ENCODE results near the gene SDK1.

SDK1 gene

DNA sequence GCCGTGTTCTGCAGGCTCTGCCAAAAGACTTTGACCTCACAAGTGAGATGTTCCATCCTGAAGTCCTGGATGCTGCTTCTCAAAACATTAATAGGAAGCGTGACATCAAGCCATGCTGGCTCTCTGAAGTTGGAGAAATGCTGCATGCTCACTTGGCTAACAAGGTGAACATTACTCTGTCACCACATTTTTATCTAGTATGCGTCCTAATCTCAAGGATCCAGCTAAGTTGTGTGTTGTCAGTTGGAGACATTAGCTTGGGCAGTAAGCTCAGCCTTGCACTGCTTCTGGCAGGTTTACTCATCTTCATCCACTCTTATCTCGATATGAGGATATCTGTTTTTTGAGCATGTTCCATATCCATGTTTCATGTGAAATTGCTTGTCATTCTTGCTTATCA, 165.2 kb downstream of the SDK1 start:
- no peak for DNase-seq

DNA sequence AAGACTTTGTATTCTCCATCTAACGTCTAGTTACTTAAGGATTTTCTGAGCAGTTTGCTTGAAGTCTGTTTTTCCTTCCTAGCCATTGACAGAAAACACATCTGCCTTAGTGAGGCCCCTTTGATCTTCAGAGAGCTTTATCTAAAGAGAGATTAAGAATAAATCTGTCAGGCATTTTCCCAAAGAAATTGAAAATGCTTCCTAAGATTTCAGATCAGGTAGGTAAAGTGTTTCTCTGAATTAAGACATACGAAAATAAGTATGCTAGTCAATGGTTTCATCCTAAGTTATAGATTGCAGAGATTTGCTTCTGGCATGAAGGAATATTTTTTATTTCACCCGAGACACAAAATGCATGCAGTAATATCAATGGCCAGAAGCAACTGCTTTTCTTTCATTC, 168.6 kb downstream of the SDK1 start:
- DNase-seq = no peak

DNA sequence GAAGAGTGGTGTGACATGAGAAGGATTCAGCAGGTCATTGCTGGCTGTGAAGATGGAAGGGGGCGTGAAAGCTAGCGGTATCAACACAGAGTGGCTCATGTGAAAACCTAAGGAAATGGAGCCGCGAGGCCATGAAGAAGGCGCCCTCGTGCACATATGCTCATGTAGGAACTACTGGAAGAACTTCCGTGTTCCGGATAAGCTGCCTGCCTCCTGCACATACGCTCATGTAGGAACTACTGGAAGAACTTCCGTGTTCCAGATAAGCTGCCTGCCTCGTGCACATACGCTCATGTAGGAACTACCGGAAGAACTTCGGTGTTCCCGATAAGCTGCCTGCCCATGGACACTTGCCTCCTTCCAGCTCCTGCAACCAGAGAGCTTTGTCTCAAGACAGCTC, 179.1 kb downstream of the SDK1 start:
- no peak for DNase-seq

DNA sequence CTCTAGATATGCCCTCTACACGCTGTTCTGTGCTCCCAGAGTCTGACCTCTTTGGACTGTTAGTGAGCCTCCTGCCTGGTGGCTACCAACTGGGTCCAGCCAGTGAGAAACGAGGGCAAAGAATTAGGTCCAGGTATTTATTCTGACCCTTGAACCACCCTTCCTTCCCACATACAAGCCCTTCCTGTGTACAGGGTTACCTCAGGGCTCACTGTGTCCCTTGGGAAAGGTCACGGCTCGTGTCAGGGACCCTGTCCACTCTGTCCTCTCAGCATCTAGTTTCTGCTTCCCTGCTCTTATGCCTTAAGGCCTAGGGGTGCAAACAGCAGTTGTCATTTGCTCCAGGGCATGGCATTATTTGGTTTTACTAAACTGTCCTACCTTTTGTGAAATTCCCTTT, 180.4 kb downstream of the SDK1 start:
- no peak for DNase-seq

DNA sequence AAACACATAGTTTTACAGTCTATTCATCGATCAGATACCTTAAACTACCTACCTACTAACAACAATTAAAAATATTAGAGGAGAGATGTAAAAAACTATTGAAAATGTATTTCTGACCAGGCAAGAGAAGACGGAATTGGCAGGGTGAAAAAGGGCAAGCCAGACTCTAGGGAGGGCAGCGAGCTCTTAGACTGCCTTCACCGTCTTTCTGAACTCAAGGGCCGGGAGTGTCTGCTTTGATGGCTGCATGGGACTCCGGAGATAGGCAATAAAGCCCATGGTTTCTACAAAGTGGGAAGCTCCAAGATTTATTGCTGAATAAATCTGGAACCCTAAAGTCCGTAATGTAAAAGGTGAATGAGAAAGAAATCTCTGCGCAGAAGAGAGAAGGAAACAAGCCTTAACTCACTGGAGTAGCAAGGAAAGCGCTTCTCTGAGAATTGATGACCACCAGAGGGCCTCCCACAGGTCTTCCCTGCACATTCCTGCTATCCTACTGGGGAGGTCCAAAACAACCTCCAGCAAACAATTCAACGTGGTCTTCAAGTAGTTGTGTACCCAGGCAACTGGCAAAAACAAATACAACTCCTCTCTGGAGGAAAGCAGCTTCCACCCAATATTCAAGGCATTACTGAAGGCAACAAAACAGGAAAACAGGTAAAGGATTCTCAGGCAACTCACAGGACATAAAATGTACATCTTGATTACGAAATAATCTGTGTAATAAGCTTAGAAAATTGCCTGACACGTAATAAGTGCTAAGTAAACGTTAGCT, 181.3 kb downstream of the SDK1 start:
- DNase-seq = peak; percentile 67

DNA sequence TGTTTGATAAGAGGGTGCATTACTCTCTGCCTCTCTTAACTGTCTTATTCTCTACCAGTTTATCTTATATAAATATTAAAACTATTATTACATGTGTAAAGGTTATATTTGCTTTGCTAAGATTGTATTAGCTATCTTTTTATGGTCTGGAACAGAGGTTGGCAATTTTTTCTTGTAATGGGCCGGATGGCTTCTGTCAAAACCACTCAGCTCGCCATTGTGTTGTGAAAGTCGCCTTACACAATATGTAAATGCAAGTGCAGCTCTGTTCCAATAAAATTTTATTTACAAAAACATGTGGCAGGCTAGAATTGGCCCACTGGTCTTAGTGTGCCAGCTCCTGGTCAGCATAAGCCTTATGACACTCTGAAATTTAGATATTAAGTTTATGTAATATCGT, 185.8 kb downstream of the SDK1 start:
- no peak for DNase-seq

DNA sequence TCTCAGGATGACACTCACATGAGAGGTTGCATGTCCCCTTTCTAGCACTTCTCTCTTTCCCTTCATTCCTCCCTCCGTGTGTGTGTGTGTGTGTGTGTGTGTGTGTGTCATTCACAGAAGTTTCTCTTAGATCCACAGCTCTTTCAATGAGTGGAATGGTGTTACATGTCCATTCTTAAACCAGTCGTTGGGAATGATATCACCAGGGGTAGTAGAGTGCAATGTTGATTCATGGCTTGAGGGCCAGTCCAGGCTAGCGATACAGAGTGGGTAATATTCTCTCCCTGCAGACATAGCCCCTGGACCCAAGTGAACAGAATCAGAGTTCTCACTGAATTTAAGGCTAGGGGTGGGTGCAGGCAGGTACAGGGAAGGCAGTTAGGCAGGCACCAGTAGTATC, 187.8 kb downstream of the SDK1 start:
- no peak for DNase-seq

DNA sequence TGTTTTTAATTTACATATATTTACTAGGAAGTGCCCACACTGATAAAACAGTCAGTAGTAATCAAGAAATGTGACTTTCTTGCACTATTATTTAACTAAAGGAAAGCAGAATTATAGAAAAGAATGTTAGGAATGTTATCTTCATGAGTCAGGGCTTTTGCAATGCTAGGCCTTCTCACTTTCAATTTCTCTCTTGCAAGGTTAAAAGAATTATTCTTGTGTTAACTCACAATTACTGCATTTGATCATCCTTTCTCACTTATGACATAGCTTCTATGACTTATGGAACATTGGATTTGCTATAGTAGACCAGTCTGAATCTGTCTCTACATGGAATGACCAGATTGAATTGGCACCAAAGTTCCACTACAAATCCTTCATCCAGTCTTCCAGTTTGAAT, 192.4 kb downstream of the SDK1 start:
- DNase-seq = no peak

DNA sequence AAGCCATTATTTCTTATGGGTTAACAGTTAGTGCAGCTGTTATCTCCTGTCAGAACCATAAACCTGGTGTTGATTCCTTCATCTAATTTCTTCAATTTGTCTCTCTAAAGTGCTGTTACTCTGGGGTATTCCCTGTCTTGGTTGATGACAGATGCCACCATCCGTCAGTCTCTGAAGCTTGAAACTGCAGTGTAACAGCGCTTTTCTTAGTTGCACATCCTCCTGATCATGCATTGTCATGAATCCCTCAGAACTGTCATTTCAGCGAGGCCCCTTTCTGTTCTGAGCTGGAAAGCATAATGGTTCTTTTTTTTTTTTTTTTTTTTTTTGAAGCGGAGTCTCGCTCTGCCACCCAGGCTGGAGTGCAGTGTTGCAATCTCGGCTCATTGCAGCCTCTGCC, 193.9 kb downstream of the SDK1 start:
- DNase-seq = peak; percentile 18

DNA sequence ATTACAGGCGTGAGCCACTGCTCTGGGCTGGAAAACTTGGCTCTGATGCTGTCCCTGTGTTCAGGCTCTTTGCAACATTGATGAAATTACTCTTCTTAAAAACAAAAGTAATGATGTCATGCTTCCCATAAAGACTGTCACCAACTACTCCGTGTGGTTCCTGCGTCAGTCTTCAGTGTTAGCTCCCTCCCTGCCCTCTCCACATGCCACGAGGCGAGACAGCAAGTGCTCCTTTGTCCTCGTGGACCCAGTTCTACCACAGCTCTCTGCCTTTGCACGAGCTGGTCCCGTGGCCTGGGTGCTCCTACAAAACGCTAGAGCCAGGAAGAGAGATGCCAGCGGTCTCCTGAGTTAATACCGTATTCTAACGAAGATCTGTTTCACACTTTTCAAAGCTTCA, 194.5 kb downstream of the SDK1 start:
- DNase-seq = peak; percentile 23

DNA sequence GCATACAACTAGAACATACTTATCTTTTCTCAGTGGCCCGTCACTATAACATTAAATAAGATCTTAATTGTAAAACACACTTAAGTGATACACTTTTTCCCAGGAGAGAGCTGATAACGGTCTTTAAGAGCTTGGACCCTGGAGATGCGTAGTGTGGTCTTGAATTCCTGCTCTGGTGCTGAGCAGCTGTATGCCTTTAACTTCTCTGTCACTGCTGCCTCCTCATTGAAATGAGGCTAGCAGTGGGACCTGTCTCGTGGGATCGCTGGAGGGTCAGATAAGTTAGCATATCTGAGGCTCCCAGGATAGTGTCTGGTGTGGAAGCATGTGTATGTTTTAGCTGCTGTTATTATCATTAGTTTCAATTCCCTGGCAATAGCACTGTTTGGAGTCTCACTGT, 194.9 kb downstream of the SDK1 start:
- DNase-seq = peak; percentile 14

DNA sequence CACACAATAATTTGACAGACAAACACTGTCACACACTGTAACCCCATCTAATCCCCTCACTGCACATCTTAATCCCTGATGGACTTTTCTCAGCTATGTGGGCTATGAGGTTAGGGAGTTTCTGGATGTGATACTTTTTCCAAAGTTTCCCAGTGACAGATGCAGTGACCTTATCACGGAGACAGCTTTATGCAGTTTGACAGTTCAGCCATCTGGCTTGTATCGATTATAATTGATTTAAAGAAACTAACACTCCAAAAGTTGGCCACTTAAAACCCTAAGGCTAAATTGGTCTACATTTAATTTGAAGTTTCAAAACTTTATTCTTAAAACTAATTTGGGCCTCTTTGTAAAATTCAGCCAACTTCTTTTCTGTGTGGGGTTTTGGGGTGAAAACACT, 196.7 kb downstream of the SDK1 start:
- peak; percentile 34 for DNase-seq

DNA sequence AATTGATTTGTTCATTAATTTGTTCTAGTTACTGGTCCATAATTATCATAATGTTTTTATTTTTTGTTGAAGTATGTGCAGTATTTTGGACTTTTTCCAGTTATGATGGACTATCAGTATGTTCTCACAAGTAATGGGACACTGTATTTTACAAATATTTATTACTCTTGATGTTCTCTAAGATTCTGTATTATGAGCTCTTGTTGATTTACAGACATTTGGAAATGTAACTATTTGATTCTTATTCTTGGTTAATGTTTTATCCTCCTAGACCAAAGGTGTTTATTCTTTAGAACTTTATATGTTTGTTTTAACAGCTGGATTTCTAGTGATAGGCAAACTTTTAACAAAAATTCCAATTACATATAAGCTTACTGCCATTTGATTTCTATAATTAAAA, 200.6 kb downstream of the SDK1 start:
- DNase-seq = no peak

DNA sequence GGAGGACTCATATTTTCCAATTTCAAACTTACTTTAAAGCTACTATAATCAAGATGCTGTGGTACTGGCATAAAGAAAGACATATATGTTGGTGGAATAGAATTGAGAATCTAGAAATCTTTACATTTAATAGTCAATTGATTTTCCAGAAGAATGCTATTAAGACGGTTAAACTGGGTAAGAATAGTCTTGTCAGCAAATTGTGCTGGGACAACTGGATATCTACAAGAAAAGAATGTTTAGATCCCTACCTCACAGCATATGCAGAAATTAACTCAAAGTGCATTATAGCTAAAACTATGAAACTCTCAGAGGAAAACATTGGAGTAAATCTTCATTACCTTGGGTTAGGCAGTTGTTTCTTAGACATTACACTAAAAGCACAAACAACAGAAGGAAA, 203.3 kb downstream of the SDK1 start:
- DNase-seq = no peak

DNA sequence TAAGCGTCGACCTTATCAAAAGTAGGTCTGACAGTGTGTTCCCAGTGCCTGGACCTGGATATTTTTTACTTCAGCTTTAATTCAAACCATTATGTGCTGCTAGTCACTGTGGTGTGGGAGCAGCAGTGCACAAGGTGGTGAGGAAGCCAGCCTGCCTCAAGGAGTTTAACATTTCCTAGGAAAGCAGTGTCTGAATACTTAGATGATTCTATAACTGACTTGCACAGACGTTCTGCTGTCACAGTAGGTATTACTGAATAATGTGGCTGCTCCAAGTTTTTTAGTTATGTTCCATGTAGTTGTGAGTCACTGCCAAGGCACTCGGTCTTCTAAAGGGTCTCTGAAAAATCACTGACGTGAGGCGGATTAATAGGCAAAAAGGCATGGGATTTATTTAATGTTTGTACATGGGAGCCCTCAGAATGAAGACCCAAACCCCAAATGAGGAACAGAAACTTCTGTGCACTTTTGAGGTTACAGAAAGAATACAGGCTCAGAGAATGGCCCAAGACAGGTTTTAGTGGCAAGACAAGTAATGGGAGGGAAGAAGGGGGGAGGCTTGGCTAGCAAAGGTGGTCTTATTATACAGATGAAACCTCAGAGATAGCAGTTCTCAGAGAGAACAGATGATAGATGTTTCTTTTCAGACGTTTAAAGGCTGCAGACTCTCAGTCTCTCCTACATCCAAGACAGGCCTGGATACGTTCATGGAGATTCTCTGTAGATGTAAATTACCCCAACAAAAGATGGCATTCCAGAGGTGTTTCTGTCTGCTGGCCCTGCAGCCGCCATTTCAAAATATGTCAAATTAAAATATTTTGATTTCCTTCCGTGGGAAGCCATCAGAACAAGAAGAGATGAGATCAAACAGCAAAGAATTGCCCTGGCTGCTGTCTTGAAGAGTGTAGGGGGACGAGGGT, 209.3 kb downstream of the SDK1 start:
- DNase-seq = no peak

DNA sequence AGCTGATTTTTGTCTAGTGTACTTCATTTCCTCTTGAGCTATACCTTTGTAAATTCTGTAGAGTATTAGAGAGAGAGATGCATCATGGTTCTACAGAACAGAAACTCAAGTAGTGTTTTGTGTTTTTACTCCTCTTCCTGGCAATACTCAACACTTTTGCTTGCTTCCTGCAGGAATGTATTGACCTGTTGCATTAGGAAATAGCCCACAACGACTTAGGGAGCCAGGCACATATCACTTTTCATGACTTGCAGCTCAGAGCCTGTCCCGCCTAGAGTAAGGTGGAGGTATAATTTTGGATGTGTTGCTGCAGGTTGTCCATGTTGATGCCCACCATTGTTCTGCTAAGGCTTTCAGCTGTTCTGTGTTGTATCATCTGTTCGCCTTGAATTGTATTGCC, 216.3 kb downstream of the SDK1 start:
- no peak for DNase-seq

DNA sequence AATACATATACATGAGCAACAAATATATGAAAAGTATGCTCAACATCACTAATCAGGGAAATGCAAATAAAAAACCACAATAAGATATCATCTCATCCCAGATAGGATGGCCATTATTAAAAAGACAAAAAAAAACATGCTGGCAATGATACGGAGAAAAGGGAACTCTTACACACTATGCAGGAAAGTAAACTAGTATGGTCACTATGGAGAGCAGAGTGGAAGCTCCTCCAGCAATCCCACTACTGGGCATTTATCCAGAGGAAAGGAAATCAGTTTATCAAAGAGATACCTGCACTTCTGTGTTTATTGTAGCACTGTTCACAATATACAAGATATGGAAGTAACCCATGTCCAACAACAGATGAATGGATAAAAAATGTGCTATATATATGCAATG, 217.5 kb downstream of the SDK1 start:
- DNase-seq = no peak

DNA sequence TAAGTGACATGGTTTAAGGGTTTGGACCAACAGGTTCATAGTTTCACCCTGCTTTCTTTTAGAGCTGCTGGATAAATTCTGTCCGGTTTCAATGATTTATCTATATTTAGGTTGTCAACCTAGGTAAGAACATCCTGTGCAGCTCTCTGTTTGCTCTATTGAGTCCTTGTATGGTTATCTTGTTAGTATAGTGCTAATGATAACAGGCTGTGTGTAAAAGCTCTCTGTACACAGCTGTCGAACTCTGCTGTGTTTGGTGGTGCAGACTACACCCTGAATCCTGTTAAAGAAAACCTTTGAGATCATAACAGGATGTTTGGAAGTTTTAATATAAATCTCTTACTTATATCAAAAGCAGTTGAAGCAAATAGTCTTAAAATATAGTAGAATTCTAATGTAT, 219.2 kb downstream of the SDK1 start:
- no peak for DNase-seq

DNA sequence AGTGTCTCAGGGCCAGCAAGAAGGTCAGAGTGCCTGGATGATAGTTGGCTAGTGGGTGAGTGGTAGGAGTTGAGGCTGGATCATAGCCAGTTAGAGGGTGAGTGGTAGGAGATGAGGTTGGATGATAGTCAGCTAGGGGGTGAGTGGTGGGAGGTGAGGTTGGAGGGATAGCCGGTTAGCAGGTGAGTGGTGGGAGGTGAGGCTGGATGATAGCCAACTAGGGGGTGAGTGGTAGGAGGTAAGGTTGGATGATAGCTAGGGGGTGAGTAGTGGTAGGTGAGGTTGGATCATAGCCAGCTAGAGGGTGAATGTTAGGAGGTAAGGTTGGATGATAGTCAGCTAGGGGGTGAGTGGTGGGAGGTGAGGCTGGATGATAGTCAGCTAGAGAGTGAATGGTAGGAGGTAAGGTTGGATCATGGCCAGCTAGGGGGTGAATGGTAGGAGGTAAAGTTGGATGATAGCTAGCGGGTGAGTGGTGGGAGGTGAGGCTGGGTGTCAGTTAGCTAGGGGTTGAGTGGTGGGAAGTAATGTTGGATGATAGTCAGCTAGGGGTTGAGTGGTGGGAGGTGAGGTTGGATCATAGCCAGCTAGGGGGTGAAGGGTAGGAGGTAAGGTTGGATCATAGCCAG, 226.6 kb downstream of the SDK1 start:
- no peak for DNase-seq

DNA sequence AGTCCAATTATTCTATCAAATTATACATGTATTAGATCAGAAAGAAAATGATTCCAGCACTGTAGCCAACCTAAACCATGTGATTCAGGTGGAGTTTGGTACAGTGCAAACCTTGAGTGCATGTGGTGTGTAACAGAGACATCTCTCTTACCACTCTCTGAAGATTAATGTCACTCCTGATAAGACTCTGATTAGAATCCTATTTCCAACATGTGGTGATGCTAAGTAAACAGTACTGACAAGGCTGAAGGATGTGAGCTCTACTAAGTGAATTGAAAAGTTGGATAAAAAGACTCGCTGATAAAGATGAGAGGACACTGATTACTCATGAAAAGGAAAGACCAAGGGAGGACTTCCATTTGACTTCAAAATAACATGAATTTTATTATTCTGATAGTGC, 232.0 kb downstream of the SDK1 start:
- no peak for DNase-seq

DNA sequence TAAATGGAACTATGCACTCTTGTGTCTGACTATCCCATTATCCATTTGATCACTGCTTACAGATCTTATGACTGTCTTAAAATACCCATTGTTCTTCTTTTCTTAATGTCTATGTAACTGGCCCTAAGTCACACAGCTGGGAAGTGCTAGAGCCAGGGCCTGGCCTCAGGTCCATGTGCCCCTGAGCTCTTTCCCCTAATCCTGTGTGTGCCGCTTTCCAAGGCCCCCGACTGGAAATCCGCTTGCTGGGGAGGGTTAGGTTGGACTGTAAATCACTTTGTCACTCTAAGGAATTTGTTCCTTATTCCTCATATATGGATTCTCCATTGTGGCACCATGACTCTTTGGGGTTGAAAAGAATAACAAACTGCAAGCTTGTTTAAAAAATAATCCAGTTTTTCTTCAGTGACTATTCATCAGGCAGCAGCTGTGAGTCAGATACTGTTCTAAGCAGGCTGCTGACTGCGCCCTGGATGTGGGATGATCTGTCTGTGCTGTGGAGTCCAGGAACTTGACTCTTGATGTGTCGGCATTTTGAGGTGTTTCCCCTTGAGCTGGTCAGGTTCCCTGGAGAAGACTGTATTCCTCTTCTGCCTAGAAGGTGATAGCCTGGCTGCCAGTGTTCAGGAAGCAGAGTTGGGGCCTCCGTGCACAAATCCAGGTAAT, 236.3 kb downstream of the SDK1 start:
- no peak for DNase-seq

DNA sequence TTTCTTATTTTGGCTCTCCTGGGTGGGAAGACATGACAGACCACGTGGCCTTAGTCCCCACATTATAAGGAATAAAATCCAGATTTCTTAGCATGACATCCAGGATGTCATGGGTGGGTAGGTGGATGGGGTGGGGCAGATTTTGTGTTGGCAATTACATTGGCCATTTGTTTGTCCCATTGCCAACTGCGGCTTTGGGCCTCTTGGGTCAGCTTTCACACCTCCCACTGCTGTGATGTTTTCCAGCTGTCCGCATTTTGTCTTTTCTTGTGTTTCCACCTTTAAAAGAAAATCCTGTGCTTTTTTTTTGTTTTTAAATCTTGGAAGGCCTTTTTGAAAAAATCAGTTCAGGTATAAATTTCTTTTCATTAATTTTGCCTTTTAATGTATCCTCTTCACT, 237.0 kb downstream of the SDK1 start:
- DNase-seq = no peak

All from retina (tissue), 1 donor.